H1 (cell line): Measurements from ENCODE around the gene ZFP3. TPM values are rescaled to one million over a fixed set of nuclear protein-coding genes. Genes with fewer than 3 reads are reported as not detected.

Source experiments
- CTCF ChIA-PET: fragments of 300-600 bp; sonication (Branson Sonifier 250); formaldehyde crosslinking; loops from one replicate; lab custom pipeline; 2021; ENCODE audit not compliant: partially characterized antibody; lab: Charles Lee
- POLR2A ChIA-PET: fragments of 300-600 bp; sonication (Branson Sonifier 250); formaldehyde crosslinking; loops from one replicate; lab custom pipeline; 2021; ENCODE audit warnings: inconsistent platforms; ENCODE audit not compliant: partially characterized antibody; lab: Charles Lee
- DNase-seq, 2 experiments: peaks; one replicate each; pipeline versions ENCODE4 v3.0.0 to v3.0.0-alpha.2; 2010 to 2022; ENCODE audit warnings: low spot score in 2 of 2, low read depth in 1 of 2, mixed read lengths in 1 of 2
- FAIRE-seq: peaks from 2 replicates; lab custom pipeline; 2011; peaks lifted over from hg19 to GRCh38; lab: Jason Lieb, UNC
- H2AFZ ChIP-seq: 2 replicates; pipeline ENCODE4 v1.8.1; 2012; ENCODE audit warnings: low read length, inconsistent platforms
- H2AK5ac ChIP-seq: 2 replicates; pipeline ENCODE4 v1.6.1; 2013; ENCODE audit warnings: low read depth, low read length
- H2BK120ac ChIP-seq: replicated peaks from 2 replicates; pipeline ENCODE3; 2013; ENCODE audit warnings: low read depth, low read length, inconsistent platforms
- H2BK12ac ChIP-seq: 2 replicates; pipeline ENCODE4 v1.6.1; 2013; ENCODE audit warnings: low read depth, low read length
- H2BK15ac ChIP-seq: 2 replicates; pipeline ENCODE4 v1.6.1; 2013; ENCODE audit warnings: low read length
- H2BK20ac ChIP-seq: 2 replicates; pipeline ENCODE4 v1.6.1; 2013; ENCODE audit warnings: low read length
- H2BK5ac ChIP-seq: 2 replicates; pipeline ENCODE4 v1.6.1; 2013; ENCODE audit warnings: low read depth, low read length
- H3K14ac ChIP-seq: 2 replicates; pipeline ENCODE4 v1.6.1; 2013; ENCODE audit warnings: inconsistent platforms; ENCODE audit not compliant: insufficient read length
- H3K18ac ChIP-seq: 2 replicates; pipeline ENCODE4 v1.6.1; 2013; ENCODE audit warnings: low read length; ENCODE audit errors: extremely low read depth
- H3K23ac ChIP-seq: 2 replicates; pipeline ENCODE4 v1.6.1; 2013; ENCODE audit warnings: inconsistent platforms; ENCODE audit not compliant: insufficient read length
- H3K23me2 ChIP-seq: 2 replicates; pipeline ENCODE4 v1.6.1; 2013; ENCODE audit warnings: low read depth, low read length
- H3K27ac ChIP-seq: 2 replicates; pipeline ENCODE4 v1.6.1; 2011; ENCODE audit warnings: low read depth, low read length, inconsistent platforms
- H3K27me3 ChIP-seq, 4 experiments: replicated peaks in 1 of 4; 1 replicate in 1 of 4; 2 replicates in 3 of 4; pipeline versions ENCODE4 v1.6.1 to v1.8.1; 2011 to 2013; ENCODE audit warnings: low read length in 3 of 4, mild to moderate bottlenecking in 3 of 4, inconsistent platforms in 2 of 4, mixed read lengths in 2 of 4, moderate library complexity in 1 of 4; ENCODE audit not compliant: control insufficient read depth in 3 of 4, insufficient read depth in 3 of 4; ENCODE audit errors: extremely low read depth in 1 of 4
- H3K36me3 ChIP-seq, 4 experiments: 2 replicates each; pipeline versions ENCODE4 v1.6.1 to v1.8.1; 2011 to 2013; ENCODE audit warnings: mild to moderate bottlenecking in 4 of 4, low read length in 3 of 4, moderate library complexity in 2 of 4, control low read depth in 1 of 4, inconsistent platforms in 1 of 4; ENCODE audit not compliant: insufficient read depth in 4 of 4, control insufficient read depth in 2 of 4
- H3K4ac ChIP-seq: replicated peaks from 2 replicates; pipeline ENCODE3; 2013; ENCODE audit warnings: low read length, low read depth, mixed read lengths, inconsistent platforms; ENCODE audit not compliant: insufficient read length
- H3K4me1 ChIP-seq, 4 experiments: replicated peaks in 1 of 4; 1 replicate in 1 of 4; 2 replicates in 3 of 4; pipeline versions ENCODE4 v1.6.1 to v1.8.1; 2011 to 2013; ENCODE audit warnings: low read length in 3 of 4, inconsistent platforms in 2 of 4, mixed read lengths in 1 of 4; ENCODE audit not compliant: insufficient read depth in 4 of 4, control insufficient read depth in 3 of 4
- H3K4me2 ChIP-seq, 2 experiments: 2 replicates each; pipeline versions ENCODE4 v1.6.1 to v1.8.1; 2011 to 2013; ENCODE audit warnings: low read depth in 2 of 2, low read length in 2 of 2, control low read depth in 1 of 2, inconsistent platforms in 1 of 2, mild to moderate bottlenecking in 1 of 2; ENCODE audit not compliant: insufficient read depth in 1 of 2
- H3K4me3 ChIP-seq, 4 experiments: fragments of 200-600, 300-600 bp in 1 of 4; sonication (generic), shearing (Covaris generic), sonication (Bioruptor Twin) in 1 of 4; 2 replicates each; pipeline versions ENCODE4 v1.5.1 to v1.8.1; 2011 to 2016; ENCODE audit warnings: low read length in 4 of 4, low read depth in 3 of 4, control low read depth in 2 of 4, inconsistent platforms in 2 of 4, mild to moderate bottlenecking in 2 of 4, mixed read lengths in 1 of 4, moderate library complexity in 1 of 4; ENCODE audit not compliant: insufficient read depth in 2 of 4; ENCODE audit errors: extremely low read depth in 1 of 4
- H3K56ac ChIP-seq: replicated peaks from 2 replicates; pipeline ENCODE3; 2013; ENCODE audit warnings: low read depth, mild to moderate bottlenecking, mixed read lengths, low read length, inconsistent platforms; ENCODE audit not compliant: insufficient read length
- H3K79me1 ChIP-seq: 2 replicates; pipeline ENCODE4 v1.6.1; 2013; ENCODE audit warnings: low read depth, low read length, control low read depth
- H3K79me2 ChIP-seq, 2 experiments: 2 replicates each; pipeline versions ENCODE4 v1.6.1 to v1.8.1; 2012 to 2013; ENCODE audit warnings: low read length in 2 of 2, mild to moderate bottlenecking in 2 of 2, inconsistent platforms in 1 of 2; ENCODE audit not compliant: insufficient read depth in 2 of 2, control insufficient read depth in 1 of 2
- H3K9ac ChIP-seq, 4 experiments: replicated peaks in 1 of 4; 1 replicate in 1 of 4; 2 replicates in 3 of 4; pipeline versions ENCODE4 v1.6.1 to v1.8.1; 2011 to 2013; ENCODE audit warnings: low read depth in 3 of 4, low read length in 3 of 4, control low read depth in 2 of 4, mild to moderate bottlenecking in 2 of 4, moderate library complexity in 2 of 4, inconsistent platforms in 1 of 4; ENCODE audit errors: extremely low read depth in 1 of 4
- H3K9me3 ChIP-seq, 2 experiments: 2 replicates each; pipeline versions ENCODE4 v1.6.1 to v1.8.1; 2012 to 2013; ENCODE audit warnings: mild to moderate bottlenecking in 2 of 2, moderate library complexity in 2 of 2, control low read depth in 1 of 2, inconsistent platforms in 1 of 2, low read depth in 1 of 2, low read length in 1 of 2, mixed read lengths in 1 of 2; ENCODE audit not compliant: insufficient read depth in 2 of 2
- H4K20me1 ChIP-seq, 2 experiments: replicated peaks in 1 of 2; 2 replicates each; pipeline versions ENCODE3 to v1.8.1; 2011 to 2013; ENCODE audit warnings: inconsistent platforms in 2 of 2, low read length in 2 of 2, mild to moderate bottlenecking in 1 of 2; ENCODE audit not compliant: insufficient read depth in 2 of 2, control insufficient read depth in 1 of 2
- H4K5ac ChIP-seq: 2 replicates; pipeline ENCODE4 v1.6.1; 2013; ENCODE audit warnings: low read length, low read depth, mixed read lengths, inconsistent platforms; ENCODE audit not compliant: insufficient read length
- H4K8ac ChIP-seq: 2 replicates; pipeline ENCODE4 v1.8.0; 2013; ENCODE audit warnings: mild to moderate bottlenecking, moderate library complexity, low read length, inconsistent platforms; ENCODE audit not compliant: insufficient read depth; ENCODE audit errors: extremely low read depth
- H4K91ac ChIP-seq: replicated peaks from 2 replicates; pipeline ENCODE3; 2013; ENCODE audit warnings: low read length, mixed read lengths, inconsistent platforms; ENCODE audit not compliant: insufficient read length
- BACH1 ChIP-seq: IDR thresholded peaks from 2 replicates; pipeline ENCODE4 v1.6.1; 2012; ENCODE audit warnings: low read length, improper control_type of control experiment
- CTCF ChIP-seq, 3 experiments: IDR thresholded peaks; 1 replicate in 2 of 3; 2 replicates in 1 of 3; pipeline versions ENCODE4 v1.5.1 to v1.6.1; 2011; ENCODE audit warnings: low read length in 3 of 3, mild to moderate bottlenecking in 3 of 3, inconsistent platforms in 2 of 3, low read depth in 1 of 3, moderate library complexity in 1 of 3; ENCODE audit not compliant: insufficient read depth in 1 of 3; ENCODE audit errors: control extremely low read depth in 1 of 3
- EZH2 ChIP-seq: fragments of 200-600 bp; sonication (generic); IDR thresholded peaks from 2 replicates; pipeline ENCODE4 v1.7.1; 2012; ENCODE audit warnings: low read depth, mild to moderate bottlenecking, moderate library complexity, low read length, inconsistent platforms; ENCODE audit not compliant: severe bottlenecking
- JUND ChIP-seq: IDR thresholded peaks from 2 replicates; pipeline ENCODE4 v1.6.1; 2011; ENCODE audit warnings: mild to moderate bottlenecking, improper control_type of control experiment, low read length
- RAD21 ChIP-seq, 2 experiments: IDR thresholded peaks in 1 of 2; conservative IDR thresholded peaks in 1 of 2; 2 replicates each; pipeline ENCODE4 v1.6.1; 2011; ENCODE audit warnings: low read depth in 2 of 2, low read length in 2 of 2, improper control_type of control experiment in 1 of 2, inconsistent platforms in 1 of 2, mild to moderate bottlenecking in 1 of 2, moderate library complexity in 1 of 2
- RFX5 ChIP-seq: IDR thresholded peaks from 2 replicates; pipeline ENCODE4 v1.6.1; 2011; ENCODE audit warnings: low read depth, low read length, improper control_type of control experiment, borderline replicate concordance
- WGBS, 2 experiments: shearing (Covaris generic) in 1 of 2; methylation state at CpG; one replicate each; pipeline versions ENCODE4 v1.1.6 to v1.1.7; 2013 to 2015; ENCODE audit warnings: low lambda C conversion rate in 2 of 2, mixed read lengths in 2 of 2, inconsistent platforms in 1 of 2, low coverage in 1 of 2, missing lambda C conversion rate in 1 of 2; ENCODE audit not compliant: insufficient replicate concordance in 2 of 2, insufficient coverage in 1 of 2, insufficient read length in 1 of 2; ENCODE audit errors: extremely low coverage in 1 of 2, missing lambda C conversion rate in 1 of 2; 5-methylcytosine and 5-hydroxymethylcytosine counted together
- polyA plus RNA-seq, 7 experiments: library from polyadenylated mRNA; depleted of rRNA in 3 of 7; stranded (reverse) in 5 of 7; unstranded in 2 of 7; fragments of >200 nt in 5 of 7; fragments of 200-250 nt in 2 of 7; gene quantifications; 1 replicate in 5 of 7; 2 replicates in 1 of 7; 4 replicates in 1 of 7; pipeline versions ENCODE4 v1.2.1 to v1.2.3, GENCODE V29; 2011 to 2013; ENCODE audit warnings: missing spikeins in 2 of 7, mixed read lengths in 2 of 7
- total RNA-seq: library from RNA; stranded (reverse); fragmentation: NEBNext Ultra II Directional; extraction: Animal tissue kit (Norgen Biotek cat#: 25700); gene quantifications from 2 replicates; pipeline ENCODE4 v1.2.1, GENCODE V29; 2021
- TF ChIP-seq, protein P1 (sequence below): IDR thresholded peaks from 2 replicates; pipeline ENCODE4 v1.6.1; 2011; ENCODE audit warnings: low read length, improper control_type of control experiment

The ZFP3 gene
- total and polyA plus RNA-seq, 2 of the 8 experiments (the other 6 are each of a cell fraction or from before 2014, with no cell fraction given), result 0.15 to 0.44 TPM

DNA sequence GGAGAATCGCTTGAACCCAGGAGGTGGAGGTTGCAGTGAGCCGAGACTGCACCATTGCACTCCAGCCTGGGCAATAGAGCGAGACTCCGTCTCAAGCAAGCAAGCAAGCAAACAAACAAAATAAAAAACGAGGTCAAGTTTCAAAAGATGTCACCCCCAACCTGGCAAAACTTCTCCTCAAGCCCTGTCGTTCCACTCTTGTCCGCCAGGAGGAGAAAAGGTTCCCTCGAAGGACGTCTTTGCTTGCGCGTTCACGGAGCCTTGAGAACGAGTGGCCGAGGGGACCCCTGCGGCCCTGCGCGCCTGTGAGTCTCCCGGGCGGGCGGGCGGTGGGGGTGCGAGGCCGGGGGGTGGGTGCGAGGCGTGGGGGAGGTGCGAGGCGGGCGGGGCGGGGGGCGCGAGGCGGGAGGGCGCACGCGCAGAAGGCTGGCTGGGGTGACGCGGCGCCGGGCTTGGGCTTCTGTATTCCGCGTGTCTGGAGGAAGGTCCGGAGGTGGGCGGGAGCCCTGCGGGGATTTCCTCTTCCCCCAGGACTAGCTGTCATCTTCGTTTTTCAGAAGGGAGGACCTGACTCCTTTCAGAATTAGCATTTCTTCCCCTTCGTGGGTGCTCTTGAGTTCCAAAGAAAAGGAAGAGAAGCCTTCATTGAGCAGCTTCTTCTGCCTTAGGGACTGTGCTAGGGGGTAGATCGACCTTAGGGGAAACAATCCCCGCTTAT is 46.7 kb upstream of the ZFP3 start:
- Histone ChIP-seq H2BK120ac (no peak overlapping the region), H3K27ac (no peak overlapping the region), H3K9ac (no peak overlapping the region), H2BK5ac (no peak overlapping the region), H3K4me3 (peak overlapping the region; percentile 15 to 55 (median 28); a peak in 6 of 8 replicates), H3K9me3 (no peaks in the 10 kb centered on the region), H3K36me3 (no peaks in the 10 kb centered on the region), H2AK5ac (no peak overlapping the region), H3K23ac (no peak overlapping the region), H3K14ac (no peak overlapping the region), H3K23me2 (peaks cover 4% of the 10 kb centered on the region; the same call in 1 of the 2 replicates), H3K4me2 (peak overlapping the region; percentile 42 to 83; a peak in 3 of 4 replicates), H2AFZ (peak overlapping the region; percentile 86), H2BK12ac (no peak overlapping the region), H3K27me3 (peaks cover 0 to 14% (median 1%) of the 10 kb centered on the region in 4 experiments; a peak in 5 of 7 replicates), H3K79me1 (no peaks in the 10 kb centered on the region), H4K20me1 (no peaks in the 10 kb centered on the region), H2BK20ac (no peak overlapping the region), H4K8ac (no peak overlapping the region), H2BK15ac (no peak overlapping the region; the same call in 1 of the 2 replicates), H3K18ac (no peak overlapping the region; the same call in 1 of the 2 replicates), H3K79me2 (no peaks in the 10 kb centered on the region), H4K5ac (no peak overlapping the region), H3K4ac (no peak overlapping the region), H4K91ac (no peak overlapping the region), H3K56ac (no peak overlapping the region), H3K4me1 (no peaks in the 10 kb centered on the region; a peak in 1 of 7 replicates)
- DNase-seq, result peak; percentile 47 to 94
- 15% methylated on average over 23 of the region's 48 CpGs; no CpG with 5 or more reads in 1 of the 2 experiments for WGBS, 2 experiments
- peak; percentile 84 for FAIRE-seq
- ChIA-PET CTCF (interaction anchor here (0.6 to 11.5 kb wide), 13 partner anchors 8 to 53 kb away, joined by 3 to 102 read pairs (median 5); partner anchors contain the start of gene CAMTA2), POLR2A (interaction anchor here (0.9 to 2.3 kb wide), 6 partner anchors 9 to 64 kb away, joined by 3 to 7 read pairs (median 3); partner anchors contain the start of gene SPAG7)
- TF ChIP-seq RFX5, result no peak
- no peak for TF ChIP-seq JUND
- TF ChIP-seq BACH1, result peak; percentile 62; the same call in 1 of the 2 replicates
- TF ChIP-seq, protein P1, sequence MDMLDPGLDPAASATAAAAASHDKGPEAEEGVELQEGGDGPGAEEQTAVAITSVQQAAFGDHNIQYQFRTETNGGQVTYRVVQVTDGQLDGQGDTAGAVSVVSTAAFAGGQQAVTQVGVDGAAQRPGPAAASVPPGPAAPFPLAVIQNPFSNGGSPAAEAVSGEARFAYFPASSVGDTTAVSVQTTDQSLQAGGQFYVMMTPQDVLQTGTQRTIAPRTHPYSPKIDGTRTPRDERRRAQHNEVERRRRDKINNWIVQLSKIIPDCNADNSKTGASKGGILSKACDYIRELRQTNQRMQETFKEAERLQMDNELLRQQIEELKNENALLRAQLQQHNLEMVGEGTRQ, result no peak
- TF ChIP-seq RAD21 (IDR thresholded peaks at IDR 0.05 in 1 of 2, conservative IDR thresholded peaks at IDR 0.05 in 1 of 2; ENCODE audit: low read depth in 2 of 2, low read length in 2 of 2), result peak; percentile 45 to 60
- no peak for TF ChIP-seq EZH2
- peak; percentile 66 to 82 (median 72) for TF ChIP-seq CTCF (IDR thresholded peaks at IDR 0.05; ENCODE audit: control extremely low read depth in 1 of 3, insufficient read depth in 1 of 3, low read depth in 1 of 3, low read length in 3 of 3)
